Lung (tissue), 12 donors: ENCODE measurements around the gene BTN2A1. TPM values are rescaled to one million over a fixed set of nuclear protein-coding genes. Genes with fewer than 3 reads are reported as not detected.

Experiments used
- ATAC-seq: fragments of 200-7000 bp; cut with Tn5 transposase; one replicate; pipeline ENCODE4 v1.9.1; 2020; ENCODE audit warnings: moderate number of reproducible peaks; ENCODE audit not compliant: insufficient read depth, low FRiP score
- DNase-seq, 3 donors: peaks; one replicate each; pipeline ENCODE4 v3.0.0-alpha.2; 2013 to 2017
- H3K27ac ChIP-seq, 2 donors: one replicate each; pipeline ENCODE4 v1.5.1; 2013; ENCODE audit warnings: mild to moderate bottlenecking in 2 of 2, moderate library complexity in 2 of 2, control low read depth in 1 of 2, inconsistent platforms in 1 of 2, low read depth in 1 of 2, low read length in 1 of 2
- H3K27me3 ChIP-seq, 3 donors: one replicate each; pipeline ENCODE4 v1.5.1; 2013; ENCODE audit warnings: low read length in 2 of 3; ENCODE audit not compliant: control insufficient read depth in 3 of 3, insufficient read depth in 3 of 3
- H3K36me3 ChIP-seq, 4 donors: one replicate each; pipeline ENCODE4 v1.5.1; 2013; ENCODE audit warnings: low read length in 4 of 4, mild to moderate bottlenecking in 1 of 4, moderate library complexity in 1 of 4; ENCODE audit not compliant: control insufficient read depth in 4 of 4, insufficient read depth in 4 of 4
- H3K4me1 ChIP-seq, 5 donors: one replicate each; pipeline ENCODE4 v1.5.1; 2013; ENCODE audit warnings: low read length in 5 of 5, mild to moderate bottlenecking in 2 of 5, moderate library complexity in 1 of 5; ENCODE audit not compliant: control insufficient read depth in 5 of 5, insufficient read depth in 5 of 5
- H3K4me3 ChIP-seq: one replicate; pipeline ENCODE4 v1.5.1; 2013; ENCODE audit warnings: mild to moderate bottlenecking, control low read depth, moderate library complexity
- H3K9ac ChIP-seq, 2 donors: one replicate each; pipeline ENCODE4 v1.5.1; 2013; ENCODE audit warnings: low read length in 2 of 2, control low read depth in 1 of 2; ENCODE audit not compliant: insufficient read depth in 1 of 2
- H3K9me3 ChIP-seq, 4 donors: one replicate each; pipeline ENCODE4 v1.5.1; 2013; ENCODE audit warnings: low read length in 3 of 4, mild to moderate bottlenecking in 1 of 4, moderate library complexity in 1 of 4; ENCODE audit not compliant: control insufficient read depth in 4 of 4, insufficient read depth in 3 of 4
- CTCF ChIP-seq: IDR thresholded peaks from 2 replicates; pipeline ENCODE4 v1.5.1; 2012; ENCODE audit warnings: mild to moderate bottlenecking; ENCODE audit errors: control extremely low read depth, extremely low read depth
- WGBS, 2 donors: extraction: QIAGEN DNeasy Blood & Tissue Kit; methylation state at CpG; one replicate each; pipeline ENCODE4 v1.1.7; 2013; 5-methylcytosine and 5-hydroxymethylcytosine counted together
- polyA plus RNA-seq, 2 donors: library from polyadenylated mRNA; stranded (reverse); fragments of 200-250 nt; gene quantifications; one replicate each; pipeline ENCODE4 v1.2.1, GENCODE V29; 2013
- total RNA-seq, 2 donors: library from RNA; depleted of rRNA in 1 of 2; stranded (reverse); fragments of >200 nt in 1 of 2; gene quantifications; one replicate each; pipeline ENCODE4 v1.2.1, GENCODE V29; 2014 to 2021
- donor health status: control.
- donor health status: control.
- donor health status: Bipolar disorder and iron deficiency.
- donor health status: healthy.
- donor health status: DM: yes; HTN: yes; CAD: no.

The BTN2A1 gene
- total and polyA plus RNA-seq, 4 donors: 12.4 to 35.3 (median 21.8) TPM

- peaks cover 0 to 8% (median 3%) of the 10 kb centered on the region in 5 donors for H3K4me1 ChIP-seq
- no peak overlapping the region for H3K4me3 ChIP-seq
- DNase-seq: no peak
- no peaks in the 10 kb centered on the region for H3K27me3 ChIP-seq
- peaks cover 0 to 21% (median 7%) of the 10 kb centered on the region in 4 donors for H3K36me3 ChIP-seq
- no peak overlapping the region for H3K27ac ChIP-seq
- no peak for ATAC-seq
- H3K9me3 ChIP-seq: no peaks in the 10 kb centered on the region
- WGBS, 2 donors: 87 to 97% methylated on average over 4 of the region's 4 CpGs
- no peak for TF ChIP-seq CTCF
- no peak overlapping the region for H3K9ac ChIP-seq
Measured at GRCh38 chr6:26436018-26436417, 21.7 kb upstream of the BTN2A1 start.

GRCh38 chr6:26437550-26437949 lies 20.2 kb upstream of the BTN2A1 start:
- Histone ChIP-seq H3K27me3 (no peaks in the 10 kb centered on the region), H3K9me3 (no peaks in the 10 kb centered on the region), H3K4me1 (peaks cover 0 to 15% (median 2%) of the 10 kb centered on the region in 5 donors), H3K36me3 (peaks cover 0 to 6% (median 0%) of the 10 kb centered on the region in 4 donors), H3K27ac (no peak overlapping the region), H3K9ac (no peak overlapping the region), H3K4me3 (no peak overlapping the region)
- 72 to 89% methylated on average over 1 of the region's 1 CpG for WGBS, 2 donors
- ATAC-seq (no peak), DNase-seq (no peak)
- TF ChIP-seq CTCF: no peak

- no peak overlapping the region for H3K9ac ChIP-seq
- no peaks in the 10 kb centered on the region for H3K27me3 ChIP-seq
- DNase-seq (no peak), ATAC-seq (no peak)
- WGBS, 2 donors: 95 to 97% methylated on average over 1 of the region's 1 CpG
- no peak overlapping the region for H3K4me3 ChIP-seq
- peaks cover 0 to 15% (median 3%) of the 10 kb centered on the region in 5 donors for H3K4me1 ChIP-seq
- peaks cover 0 to 5% (median 0%) of the 10 kb centered on the region in 4 donors for H3K36me3 ChIP-seq
- no peak overlapping the region for H3K27ac ChIP-seq
- H3K9me3 ChIP-seq: no peaks in the 10 kb centered on the region
- TF ChIP-seq CTCF: no peak
Measured at GRCh38 chr6:26438000-26438399, 19.8 kb upstream of the BTN2A1 start.
